B cell (primary cell): ENCODE measurements around the gene MAP3K9.

Source experiments
- EZH2 ChIP-seq: IDR thresholded peaks from 2 replicates; pipeline ENCODE4 v1.6.1; 2012; ENCODE audit warnings: borderline replicate concordance, low read depth, mild to moderate bottlenecking, moderate library complexity, low read length; ENCODE audit not compliant: insufficient read depth, poor library complexity, severe bottlenecking
- TF ChIP-seq, protein P1 (sequence below): fragments of 200-600 bp; IDR thresholded peaks from one replicate; pipeline ENCODE4 v1.8.0; 2022; ENCODE audit warnings: antibody characterized with exemption, mild to moderate bottlenecking

DNA sequence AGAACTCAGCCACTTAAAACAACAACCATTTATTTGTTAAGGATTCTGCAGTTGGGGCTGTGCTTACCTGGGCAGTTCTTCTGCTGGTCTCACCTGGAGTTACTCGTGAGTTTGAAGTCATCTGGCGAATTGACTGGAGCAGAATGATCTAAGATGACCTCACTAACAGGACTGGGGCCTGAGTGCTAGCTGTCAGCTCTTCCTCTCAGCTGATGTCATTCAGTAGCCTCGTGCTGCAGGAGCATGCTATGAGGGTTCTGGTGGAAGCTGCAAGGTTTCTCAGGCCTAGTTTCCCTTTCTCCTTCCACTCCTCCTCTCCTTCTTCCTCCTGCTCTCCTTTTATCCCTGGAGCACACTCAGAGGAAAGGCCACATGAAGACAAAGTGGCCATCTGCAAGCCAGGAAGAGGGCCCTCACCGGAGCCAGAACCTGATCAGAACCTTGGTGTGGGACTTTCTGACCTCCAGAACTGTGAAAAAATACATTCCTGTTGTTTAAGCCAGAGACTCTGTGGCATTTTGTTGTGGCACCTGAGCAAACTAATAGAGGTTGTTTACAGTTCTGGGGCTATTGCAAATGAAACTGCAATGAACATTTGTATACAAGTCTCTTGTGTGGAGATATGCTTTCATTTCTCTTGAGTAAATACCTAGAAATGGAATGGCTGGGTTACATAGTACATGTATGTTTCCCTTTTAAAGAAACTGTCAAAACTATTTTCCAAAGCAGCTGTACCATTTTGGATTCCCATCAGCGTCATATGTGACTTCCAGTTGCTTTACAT, 21.9 kb upstream of the MAP3K9 start:
- TF ChIP-seq, protein P1, sequence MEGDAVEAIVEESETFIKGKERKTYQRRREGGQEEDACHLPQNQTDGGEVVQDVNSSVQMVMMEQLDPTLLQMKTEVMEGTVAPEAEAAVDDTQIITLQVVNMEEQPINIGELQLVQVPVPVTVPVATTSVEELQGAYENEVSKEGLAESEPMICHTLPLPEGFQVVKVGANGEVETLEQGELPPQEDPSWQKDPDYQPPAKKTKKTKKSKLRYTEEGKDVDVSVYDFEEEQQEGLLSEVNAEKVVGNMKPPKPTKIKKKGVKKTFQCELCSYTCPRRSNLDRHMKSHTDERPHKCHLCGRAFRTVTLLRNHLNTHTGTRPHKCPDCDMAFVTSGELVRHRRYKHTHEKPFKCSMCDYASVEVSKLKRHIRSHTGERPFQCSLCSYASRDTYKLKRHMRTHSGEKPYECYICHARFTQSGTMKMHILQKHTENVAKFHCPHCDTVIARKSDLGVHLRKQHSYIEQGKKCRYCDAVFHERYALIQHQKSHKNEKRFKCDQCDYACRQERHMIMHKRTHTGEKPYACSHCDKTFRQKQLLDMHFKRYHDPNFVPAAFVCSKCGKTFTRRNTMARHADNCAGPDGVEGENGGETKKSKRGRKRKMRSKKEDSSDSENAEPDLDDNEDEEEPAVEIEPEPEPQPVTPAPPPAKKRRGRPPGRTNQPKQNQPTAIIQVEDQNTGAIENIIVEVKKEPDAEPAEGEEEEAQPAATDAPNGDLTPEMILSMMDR = no peak
- TF ChIP-seq EZH2 = no peak
